ENCODE measurements around the gene IDH1. TPM values are rescaled to one million over a fixed set of nuclear protein-coding genes. Genes with fewer than 3 reads are reported as not detected.

Gene IDH1
- total and polyA plus RNA-seq, 2 donors, result 32.8 to 51.3 TPM

DNA sequence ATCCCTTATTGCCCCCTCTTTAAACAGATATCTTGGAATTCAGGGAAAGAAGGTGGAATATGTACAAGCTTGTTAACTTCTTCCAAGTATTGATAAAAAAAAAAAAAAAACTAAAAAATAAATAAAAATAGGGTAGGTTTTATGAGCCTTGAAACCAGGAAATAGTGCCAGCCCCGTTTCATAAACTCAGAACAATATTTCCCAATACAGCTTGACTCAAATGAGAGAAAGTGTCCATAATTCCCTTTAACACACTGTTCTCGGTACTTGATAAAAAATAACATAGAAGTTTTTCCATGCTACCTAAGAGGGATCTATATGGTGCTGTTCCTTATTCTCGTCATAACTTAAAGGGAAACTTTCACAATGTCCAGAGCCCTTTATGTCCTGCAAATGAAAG is 47.1 kb downstream of the IDH1 start:
- no peak for DNase-seq (ENCODE audit: low read depth in 6 of 9, low spot score in 9 of 9)
- Histone ChIP-seq H3K27ac (ENCODE audit: low read depth in 1 of 2, low read length in 1 of 2) (no peak overlapping the region), H3K4me1 (ENCODE audit: control insufficient read depth in 2 of 2, insufficient read depth in 2 of 2, low read length in 2 of 2) (peaks cover 2 to 39% of the 10 kb centered on the region in 2 donors), H3K4me3 (ENCODE audit: low read length in 2 of 2) (no peak overlapping the region), H3K9me3 (ENCODE audit: control insufficient read depth in 2 of 2, insufficient read depth in 1 of 2, low read length in 1 of 2) (no peaks in the 10 kb centered on the region), H3K36me3 (ENCODE audit: control insufficient read depth in 2 of 2, insufficient read depth in 2 of 2, low read length in 1 of 2) (no peaks in the 10 kb centered on the region), H3K27me3 (ENCODE audit: control insufficient read depth in 2 of 2, insufficient read depth in 1 of 2, low read length in 1 of 2) (no peaks in the 10 kb centered on the region)
- 94% methylated on average over 3 of the region's 3 CpGs for WGBS

DNA sequence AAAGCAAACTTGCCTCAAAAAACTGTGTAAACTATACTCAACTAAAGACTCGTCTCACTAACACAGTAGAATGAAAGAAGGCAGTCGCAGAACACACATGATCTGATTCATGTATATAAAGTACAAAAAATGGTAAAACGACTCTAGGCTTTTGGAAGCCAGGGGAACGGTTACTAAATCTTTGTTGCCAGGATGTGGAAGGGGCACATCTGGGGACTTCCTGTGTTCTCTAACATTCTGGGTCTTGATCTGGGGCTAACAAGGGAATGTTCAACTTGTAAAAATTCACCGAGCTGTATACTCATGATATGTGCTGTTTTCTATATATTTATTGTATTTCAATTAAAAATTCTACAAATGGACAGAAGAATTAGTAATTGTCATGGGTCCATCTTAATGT is 50.7 kb downstream of the IDH1 start:
- peak in 5 of 9 donors; percentile 3 to 31 (median 11) for DNase-seq (ENCODE audit: low read depth in 6 of 9, low spot score in 9 of 9)
- Histone ChIP-seq H3K4me3 (ENCODE audit: low read length in 2 of 2) (no peak overlapping the region), H3K9me3 (ENCODE audit: control insufficient read depth in 2 of 2, insufficient read depth in 1 of 2, low read length in 1 of 2) (no peaks in the 10 kb centered on the region), H3K27ac (ENCODE audit: low read depth in 1 of 2, low read length in 1 of 2) (peak overlapping the region in 1 of 2 donors; percentile 94), H3K36me3 (ENCODE audit: control insufficient read depth in 2 of 2, insufficient read depth in 2 of 2, low read length in 1 of 2) (no peaks in the 10 kb centered on the region), H3K4me1 (ENCODE audit: control insufficient read depth in 2 of 2, insufficient read depth in 2 of 2, low read length in 2 of 2) (peaks cover 2 to 32% of the 10 kb centered on the region in 2 donors), H3K27me3 (ENCODE audit: control insufficient read depth in 2 of 2, insufficient read depth in 1 of 2, low read length in 1 of 2) (no peaks in the 10 kb centered on the region)
- WGBS, result 27% methylated on average over 5 of the region's 5 CpGs

DNA sequence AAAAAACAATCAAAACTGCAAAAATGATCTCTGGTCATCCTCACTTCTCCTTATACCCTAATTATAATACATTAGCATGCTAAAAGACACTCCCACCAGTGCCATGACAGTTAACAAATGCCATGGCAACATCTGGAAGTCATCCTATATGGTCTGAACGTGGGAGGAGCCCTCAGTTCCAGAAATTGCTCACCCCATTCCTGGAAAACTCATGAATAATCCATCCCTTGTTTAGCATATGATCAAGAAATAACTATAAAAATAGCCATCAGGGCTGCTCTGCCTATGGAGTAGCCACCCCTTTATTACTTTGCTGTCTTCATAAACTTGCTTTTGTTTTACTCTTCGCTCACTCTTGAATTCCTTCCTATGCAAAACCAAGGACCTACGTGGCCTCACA is 59.3 kb downstream of the IDH1 start:
- DNase-seq (ENCODE audit: low read depth in 6 of 9, low spot score in 9 of 9), result no peak
- WGBS, result 94% methylated on average over 3 of the region's 3 CpGs
- no peaks in the 10 kb centered on the region for H3K9me3 ChIP-seq (ENCODE audit: control insufficient read depth in 2 of 2, insufficient read depth in 1 of 2, low read length in 1 of 2)
- no peak overlapping the region for H3K4me3 ChIP-seq (ENCODE audit: low read length in 2 of 2)
- H3K36me3 ChIP-seq (ENCODE audit: control insufficient read depth in 2 of 2, insufficient read depth in 2 of 2, low read length in 1 of 2), result no peaks in the 10 kb centered on the region
- no peaks in the 10 kb centered on the region for H3K4me1 ChIP-seq (ENCODE audit: control insufficient read depth in 2 of 2, insufficient read depth in 2 of 2, low read length in 2 of 2)
- H3K27ac ChIP-seq (ENCODE audit: low read depth in 1 of 2, low read length in 1 of 2), result no peak overlapping the region
- H3K27me3 ChIP-seq (ENCODE audit: control insufficient read depth in 2 of 2, insufficient read depth in 1 of 2, low read length in 1 of 2), result no peaks in the 10 kb centered on the region

- WGBS, result 96% methylated on average over 8 of the region's 8 CpGs
- Histone ChIP-seq H3K9me3 (ENCODE audit: control insufficient read depth in 2 of 2, insufficient read depth in 1 of 2, low read length in 1 of 2) (no peaks in the 10 kb centered on the region), H3K4me3 (ENCODE audit: low read length in 2 of 2) (no peak overlapping the region), H3K4me1 (ENCODE audit: control insufficient read depth in 2 of 2, insufficient read depth in 2 of 2, low read length in 2 of 2) (no peaks in the 10 kb centered on the region), H3K27ac (ENCODE audit: low read depth in 1 of 2, low read length in 1 of 2) (no peak overlapping the region), H3K36me3 (ENCODE audit: control insufficient read depth in 2 of 2, insufficient read depth in 2 of 2, low read length in 1 of 2) (no peaks in the 10 kb centered on the region), H3K27me3 (ENCODE audit: control insufficient read depth in 2 of 2, insufficient read depth in 1 of 2, low read length in 1 of 2) (no peaks in the 10 kb centered on the region)
- no peak for DNase-seq (ENCODE audit: low read depth in 6 of 9, low spot score in 9 of 9)
Measured at GRCh38 chr2:208192611-208193236, 62.1 kb downstream of the IDH1 start.

GRCh38 chr2:208189810-208190503 is 64.9 kb downstream of the IDH1 start, which contains the start of gene C2orf80:
Gene C2orf80 (minus strand): TSS chr2:208190030. CDS start chr2:208186986, 3,044 bp downstream.
- H3K9me3 ChIP-seq (ENCODE audit: control insufficient read depth in 2 of 2, insufficient read depth in 1 of 2, low read length in 1 of 2), result no peaks in the 10 kb centered on the region
- no peak within 1 kb of the TSS for H3K27ac ChIP-seq (ENCODE audit: low read depth in 1 of 2, low read length in 1 of 2)
- no peak within 1 kb of the TSS for H3K4me3 ChIP-seq (ENCODE audit: low read length in 2 of 2)
- no peaks in the 10 kb centered on the region for H3K36me3 ChIP-seq (ENCODE audit: control insufficient read depth in 2 of 2, insufficient read depth in 2 of 2, low read length in 1 of 2)
- H3K4me1 ChIP-seq (ENCODE audit: control insufficient read depth in 2 of 2, insufficient read depth in 2 of 2, low read length in 2 of 2), result no peaks in the 10 kb centered on the region
- H3K27me3 ChIP-seq (ENCODE audit: control insufficient read depth in 2 of 2, insufficient read depth in 1 of 2, low read length in 1 of 2), result no peaks in the 10 kb centered on the region
- 95% methylated on average over 10 of the region's 10 CpGs for WGBS
- no peak for DNase-seq (ENCODE audit: low read depth in 6 of 9, low spot score in 9 of 9)

GRCh38 chr2:208189069-208189809 is 65.6 kb downstream of the IDH1 start:
- no peaks in the 10 kb centered on the region for H3K27me3 ChIP-seq (ENCODE audit: control insufficient read depth in 2 of 2, insufficient read depth in 1 of 2, low read length in 1 of 2)
- H3K36me3 ChIP-seq (ENCODE audit: control insufficient read depth in 2 of 2, insufficient read depth in 2 of 2, low read length in 1 of 2), result no peaks in the 10 kb centered on the region
- 96% methylated on average over 5 of the region's 5 CpGs for WGBS
- no peak overlapping the region for H3K4me3 ChIP-seq (ENCODE audit: low read length in 2 of 2)
- no peaks in the 10 kb centered on the region for H3K9me3 ChIP-seq (ENCODE audit: control insufficient read depth in 2 of 2, insufficient read depth in 1 of 2, low read length in 1 of 2)
- no peak overlapping the region for H3K27ac ChIP-seq (ENCODE audit: low read depth in 1 of 2, low read length in 1 of 2)
- DNase-seq (ENCODE audit: low read depth in 6 of 9, low spot score in 9 of 9), result no peak
- no peaks in the 10 kb centered on the region for H3K4me1 ChIP-seq (ENCODE audit: control insufficient read depth in 2 of 2, insufficient read depth in 2 of 2, low read length in 2 of 2)

DNA sequence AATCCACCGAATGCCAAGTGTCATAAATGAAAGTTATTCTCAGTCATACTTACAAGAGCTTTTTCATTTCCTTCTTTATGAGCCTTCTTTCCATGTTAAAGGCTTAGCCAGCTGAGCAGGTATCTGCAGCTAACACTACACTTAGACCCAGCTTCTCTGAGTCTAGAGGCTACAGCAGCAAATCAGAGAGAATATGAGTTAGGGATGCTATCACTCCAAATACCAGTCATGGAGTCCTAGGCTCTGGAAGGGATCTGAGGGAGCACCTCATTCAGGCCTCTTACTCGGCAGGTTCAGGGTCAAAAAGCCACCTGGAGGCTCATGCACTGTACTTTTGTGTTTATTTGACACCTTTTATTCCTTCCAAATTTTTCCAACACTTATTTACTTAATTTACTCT is 68.0 kb downstream of the IDH1 start:
- no peak overlapping the region for H3K4me3 ChIP-seq (ENCODE audit: low read length in 2 of 2)
- H3K4me1 ChIP-seq (ENCODE audit: control insufficient read depth in 2 of 2, insufficient read depth in 2 of 2, low read length in 2 of 2), result no peaks in the 10 kb centered on the region
- peaks cover 0 to 3% of the 10 kb centered on the region in 2 donors for H3K27me3 ChIP-seq (ENCODE audit: control insufficient read depth in 2 of 2, insufficient read depth in 1 of 2, low read length in 1 of 2)
- no peaks in the 10 kb centered on the region for H3K36me3 ChIP-seq (ENCODE audit: control insufficient read depth in 2 of 2, insufficient read depth in 2 of 2, low read length in 1 of 2)
- H3K9me3 ChIP-seq (ENCODE audit: control insufficient read depth in 2 of 2, insufficient read depth in 1 of 2, low read length in 1 of 2), result no peaks in the 10 kb centered on the region
- no peak overlapping the region for H3K27ac ChIP-seq (ENCODE audit: low read depth in 1 of 2, low read length in 1 of 2)
- DNase-seq (ENCODE audit: low read depth in 6 of 9, low spot score in 9 of 9), result no peak
- 79% methylated on average over 2 of the region's 2 CpGs for WGBS

GRCh38 chr2:208186465-208186864 is 68.4 kb downstream of the IDH1 start:
- Histone ChIP-seq H3K9me3 (ENCODE audit: control insufficient read depth in 2 of 2, insufficient read depth in 1 of 2, low read length in 1 of 2) (no peaks in the 10 kb centered on the region), H3K27ac (ENCODE audit: low read depth in 1 of 2, low read length in 1 of 2) (no peak overlapping the region), H3K27me3 (ENCODE audit: control insufficient read depth in 2 of 2, insufficient read depth in 1 of 2, low read length in 1 of 2) (peaks cover 0 to 3% of the 10 kb centered on the region in 2 donors), H3K36me3 (ENCODE audit: control insufficient read depth in 2 of 2, insufficient read depth in 2 of 2, low read length in 1 of 2) (no peaks in the 10 kb centered on the region), H3K4me3 (ENCODE audit: low read length in 2 of 2) (no peak overlapping the region), H3K4me1 (ENCODE audit: control insufficient read depth in 2 of 2, insufficient read depth in 2 of 2, low read length in 2 of 2) (no peaks in the 10 kb centered on the region)
- WGBS, result 59% methylated on average over 5 of the region's 5 CpGs
- DNase-seq (ENCODE audit: low read depth in 6 of 9, low spot score in 9 of 9), result no peak

Data from thymus (tissue), 11 donors.